ENCODE measurements around the gene ORM1.

DNA sequence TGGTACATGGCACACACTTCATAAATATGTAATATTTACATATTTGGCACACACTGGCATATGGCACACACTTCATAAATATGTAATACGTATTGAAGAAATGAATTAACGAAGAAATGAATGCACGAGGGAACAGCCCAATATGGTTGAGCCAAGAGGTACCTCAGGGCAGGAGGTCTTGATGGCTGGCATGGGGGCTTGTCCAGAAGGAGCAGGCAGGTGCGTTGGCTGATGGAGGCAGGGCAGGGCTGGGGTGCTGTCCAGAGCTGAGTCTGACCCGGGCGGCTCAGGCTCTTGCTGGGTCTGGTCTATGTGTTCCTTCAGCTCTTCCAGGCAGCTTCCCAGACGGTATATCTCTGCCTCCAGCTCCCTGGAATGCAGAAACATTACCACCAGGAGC lies 38.6 kb downstream of the ORM1 start:
- TF ChIP-seq GATA2 (IDR thresholded peaks at IDR 0.05; ENCODE audit: low read depth, low read length): no peak
- no peak for TF ChIP-seq GATA3 (IDR thresholded peaks at IDR 0.05; ENCODE audit: low read depth, low read length)

Data from SH-SY5Y (cell line).